HG03045 (cell line): ENCODE results near the gene CCL5.

Source experiments
- ATAC-seq: cut with Tn5 transposase; IDR thresholded peaks from one replicate; pipeline ENCODE4 v1.9.1; 2021; ENCODE audit warnings: mild to moderate bottlenecking, moderate library complexity; ENCODE audit not compliant: unreplicated experiment

Gene CCL5

DNA sequence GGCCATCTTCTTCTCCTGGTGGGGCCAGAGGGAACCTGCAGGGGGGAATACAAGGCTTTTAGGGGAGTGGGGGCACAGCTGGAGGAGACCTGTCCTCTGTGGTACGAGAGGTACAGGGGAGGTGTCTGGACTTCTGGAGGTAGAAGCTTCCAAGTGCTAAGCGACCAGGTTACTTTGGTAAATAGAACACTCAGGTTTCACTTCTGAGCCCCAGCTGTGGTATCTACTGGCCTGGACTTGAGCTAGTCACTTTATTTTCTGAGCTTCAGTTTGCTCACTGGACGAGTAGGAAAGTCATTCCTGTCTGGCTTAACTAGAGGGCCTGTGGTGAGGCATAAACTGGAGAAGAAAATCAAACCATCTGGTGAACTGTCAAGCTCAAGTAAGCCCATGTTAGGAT lies 11.4 kb downstream of the CCL5 start, which contains the start of gene HEATR9:
HEATR9 (minus strand) TSS at position 155 of the 400 bp plus-strand sequence; CDS start at position 6, 149 bp downstream.
- no peak for ATAC-seq

DNA sequence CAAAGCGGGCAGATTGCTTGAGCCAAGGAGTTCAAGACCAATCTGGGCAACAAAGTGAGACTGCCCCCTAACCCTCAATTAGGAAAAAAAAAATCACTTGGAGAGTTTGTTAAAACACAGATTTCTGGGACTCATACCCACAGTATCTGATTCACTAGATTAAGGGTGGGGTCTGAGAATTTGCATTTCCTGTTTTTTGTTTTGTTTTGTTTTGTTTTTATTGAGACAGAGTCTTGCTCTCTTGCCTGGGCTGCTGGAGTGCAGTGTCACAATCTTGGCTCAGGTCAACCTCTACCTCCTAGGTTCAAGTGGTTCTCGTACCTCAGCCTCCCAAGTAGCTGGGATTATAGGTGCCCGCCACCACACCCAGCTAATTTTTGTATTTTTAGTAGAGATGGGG lies 12.6 kb downstream of the CCL5 start:
- no peak for ATAC-seq

DNA sequence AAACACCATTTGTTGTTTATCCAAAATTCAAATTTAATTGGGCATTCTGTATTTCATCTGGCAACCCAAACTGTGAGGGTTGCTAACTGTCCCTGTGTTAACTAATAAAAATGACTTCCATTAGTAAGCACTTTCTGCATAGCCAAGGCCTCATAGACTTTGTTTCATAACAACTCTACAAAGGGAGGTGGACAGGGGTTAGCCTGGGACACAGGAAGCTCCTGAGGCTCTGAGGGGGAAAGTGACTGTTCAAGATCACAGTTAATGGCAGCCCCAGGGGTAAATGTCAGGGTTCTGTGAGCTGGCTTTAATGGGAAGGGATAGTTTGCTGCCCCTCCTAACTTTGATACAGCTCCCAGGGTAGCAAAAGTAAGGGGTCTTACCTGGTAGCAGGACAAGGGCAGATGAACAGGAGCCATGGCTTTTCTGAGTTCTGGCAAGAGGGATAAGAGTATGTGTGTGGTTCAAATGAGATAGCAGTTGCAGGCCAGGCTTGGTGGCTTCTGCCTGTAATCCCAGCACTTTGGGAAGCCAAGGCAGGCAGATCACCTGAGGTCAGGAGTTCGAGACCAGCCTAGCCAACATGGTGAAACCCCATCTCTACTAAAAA lies 13.7 kb downstream of the CCL5 start:
- no peak for ATAC-seq

DNA sequence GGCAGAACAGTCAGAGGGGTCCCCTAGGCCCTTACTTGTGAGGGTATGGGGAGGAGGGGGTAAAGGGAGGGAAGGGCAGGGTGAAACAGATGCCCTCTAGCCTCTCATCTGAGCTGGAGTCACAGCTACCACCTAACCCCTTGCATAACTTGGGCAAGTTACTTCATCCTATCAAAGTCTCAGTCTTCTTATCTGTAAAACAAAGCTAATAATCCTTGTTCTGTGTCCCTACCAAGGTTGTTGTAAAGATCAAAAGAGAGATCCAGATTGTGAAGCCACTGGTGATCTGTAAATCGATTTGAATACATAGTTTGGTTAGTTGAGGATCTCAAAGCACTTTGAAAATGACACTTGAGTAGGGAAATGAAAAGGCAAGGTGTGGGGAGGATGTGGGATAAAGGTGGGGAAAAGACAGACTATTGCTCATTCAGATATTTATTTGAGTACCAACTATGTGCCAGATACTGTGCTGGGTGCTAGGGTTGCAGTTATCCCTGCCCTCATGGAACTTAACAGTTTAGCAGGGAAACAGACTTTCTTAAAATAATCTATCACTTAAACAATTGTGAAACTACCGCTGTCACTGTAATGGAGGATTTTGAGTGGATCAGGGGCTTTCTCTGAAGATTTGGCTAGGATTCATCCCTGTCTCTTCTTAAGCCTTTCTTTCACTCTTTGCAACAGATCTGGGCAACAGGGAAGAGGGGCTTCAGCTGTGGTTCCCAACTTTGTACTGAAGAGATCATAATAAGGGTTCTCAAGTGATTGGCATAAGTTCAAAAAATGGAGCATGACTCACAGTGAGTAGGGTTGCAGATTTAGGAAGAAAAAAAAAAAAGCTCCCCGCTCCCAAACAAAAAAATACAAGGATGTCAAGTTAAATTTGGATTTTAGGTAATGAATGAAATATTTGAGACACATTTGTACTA lies 14.5 kb downstream of the CCL5 start:
- no peak for ATAC-seq

DNA sequence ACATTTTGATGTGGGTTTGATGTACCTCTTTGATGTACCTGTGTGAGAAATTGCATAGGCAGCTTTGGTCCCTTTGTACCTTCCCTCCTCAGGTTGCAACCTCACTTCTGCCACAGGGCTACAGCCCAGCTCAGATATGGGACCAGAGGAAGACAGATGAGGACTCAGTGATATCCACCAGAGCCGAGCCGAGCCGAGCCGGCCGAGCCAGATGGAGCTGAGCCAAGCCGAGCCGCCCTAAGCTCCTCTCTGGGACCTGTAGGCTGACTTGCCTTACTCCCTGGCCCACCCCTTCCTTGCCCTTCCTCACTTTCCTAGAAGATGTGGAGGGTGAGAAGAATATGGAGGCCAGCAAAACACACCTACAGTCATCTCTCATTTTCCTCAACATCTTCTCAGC lies 15.3 kb downstream of the CCL5 start:
- no peak for ATAC-seq

DNA sequence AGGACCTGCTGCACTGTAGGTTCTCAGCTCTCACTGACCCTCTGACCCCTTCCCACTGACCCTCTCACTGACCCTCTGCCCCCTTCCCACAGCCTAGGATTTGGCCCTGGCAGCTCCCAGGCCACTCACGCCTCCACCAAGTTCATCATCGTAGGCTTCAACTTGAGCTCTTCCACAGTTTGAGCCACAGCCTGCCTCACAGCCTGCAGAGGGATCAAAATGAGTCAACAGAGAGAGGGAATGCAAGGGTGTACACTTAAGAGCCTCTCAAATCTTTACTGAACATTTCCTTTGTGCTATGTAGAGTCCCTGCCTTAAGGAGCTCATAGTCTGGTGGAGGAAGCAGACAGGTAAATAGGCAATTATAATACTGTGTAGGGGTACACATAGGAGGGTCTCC lies 23.6 kb downstream of the CCL5 start:
- ATAC-seq, result no peak

DNA sequence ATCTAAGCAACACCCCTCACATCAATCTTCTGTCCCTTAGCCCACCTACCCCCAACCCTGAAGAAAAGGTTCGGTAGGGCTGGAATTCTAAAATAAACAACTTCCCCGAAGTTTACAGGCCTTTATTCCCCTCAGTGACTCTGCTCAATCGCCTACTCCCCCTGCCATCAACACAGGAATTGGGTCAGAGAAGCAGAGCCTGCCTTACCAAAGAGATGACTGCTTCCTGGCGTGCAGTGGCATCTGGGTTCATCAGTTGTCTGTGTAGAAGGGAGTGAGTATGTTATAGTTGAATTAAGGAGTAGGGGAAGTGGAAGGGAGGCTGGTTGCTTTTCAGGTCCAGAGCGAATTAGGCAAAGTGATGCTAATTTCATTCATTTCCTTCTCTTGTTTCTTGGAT lies 24.2 kb downstream of the CCL5 start:
- no peak for ATAC-seq

DNA sequence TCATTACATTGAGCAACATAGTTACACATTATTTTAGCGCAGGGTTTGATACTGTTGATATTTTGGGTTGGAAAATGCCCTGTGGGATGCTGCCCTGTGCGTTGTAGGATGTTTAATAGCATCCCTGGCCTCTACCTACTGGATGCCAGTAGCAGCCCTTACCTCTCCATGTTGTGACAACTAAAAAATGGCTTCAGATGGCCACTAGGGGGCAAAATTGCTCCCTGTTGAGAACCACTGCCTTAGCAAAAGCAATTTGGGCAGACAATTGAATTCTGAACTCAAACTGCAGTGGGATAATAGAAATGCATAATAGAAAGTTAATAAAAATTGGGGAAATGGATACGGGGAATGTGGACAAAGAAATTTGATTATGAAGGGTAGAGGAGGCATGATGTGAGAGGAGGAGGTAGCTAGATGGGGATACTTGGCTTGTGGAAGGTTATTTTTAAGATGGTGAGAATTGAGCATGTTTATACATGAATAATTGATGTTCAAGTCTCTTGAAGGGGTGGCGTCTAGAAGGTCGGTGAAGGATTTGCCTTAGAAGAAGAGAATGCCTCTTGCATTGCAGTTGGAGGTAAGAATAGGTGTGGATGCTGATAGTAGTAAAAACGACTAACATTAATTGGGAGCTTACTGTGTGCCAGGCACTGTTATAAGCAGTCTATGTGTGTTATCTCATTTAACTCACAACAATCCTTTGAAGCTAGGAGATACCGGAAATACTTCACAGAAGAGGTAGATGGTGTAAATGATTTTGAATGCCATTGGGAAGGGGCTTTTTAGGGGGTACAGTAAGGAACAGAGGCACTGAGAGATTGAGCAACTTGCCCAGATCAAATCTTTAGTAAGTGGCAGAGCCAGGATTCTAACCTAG lies 30.5 kb downstream of the CCL5 start:
- ATAC-seq, result no peak

DNA sequence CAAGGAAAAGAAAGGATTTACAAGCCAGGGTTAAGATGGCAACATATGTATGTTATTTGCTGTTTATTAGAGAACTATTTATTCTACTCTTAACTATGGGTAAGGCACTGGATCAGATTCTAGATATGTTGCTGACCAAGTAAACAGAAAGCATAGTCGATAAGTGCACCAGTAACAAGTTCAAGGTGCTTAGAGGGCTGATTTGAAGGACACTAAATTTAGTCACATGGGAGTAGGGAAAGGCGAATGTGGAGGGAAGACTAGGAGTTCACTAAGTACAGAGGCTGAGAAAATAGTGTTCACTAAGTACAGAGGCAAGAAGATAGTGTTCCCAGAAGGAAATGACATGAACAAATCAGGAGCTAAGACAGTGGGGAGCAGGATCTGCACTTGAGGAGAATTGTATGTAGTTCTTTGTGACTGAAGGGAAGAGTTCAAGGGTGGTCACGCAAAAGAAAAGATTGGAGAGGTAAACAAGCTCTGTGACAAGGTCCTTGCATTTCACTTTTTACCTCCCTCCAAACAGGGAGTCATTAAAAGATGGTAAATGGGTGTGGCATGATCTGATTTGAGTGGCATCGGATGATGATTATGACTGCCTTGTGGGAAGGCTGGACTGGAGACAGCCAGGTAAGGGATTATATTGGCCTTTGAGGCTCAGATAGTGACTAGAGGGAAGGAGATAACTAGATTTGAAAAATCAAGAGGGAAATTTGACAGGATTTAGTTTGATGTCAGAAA lies 32.4 kb downstream of the CCL5 start:
- no peak for ATAC-seq

DNA sequence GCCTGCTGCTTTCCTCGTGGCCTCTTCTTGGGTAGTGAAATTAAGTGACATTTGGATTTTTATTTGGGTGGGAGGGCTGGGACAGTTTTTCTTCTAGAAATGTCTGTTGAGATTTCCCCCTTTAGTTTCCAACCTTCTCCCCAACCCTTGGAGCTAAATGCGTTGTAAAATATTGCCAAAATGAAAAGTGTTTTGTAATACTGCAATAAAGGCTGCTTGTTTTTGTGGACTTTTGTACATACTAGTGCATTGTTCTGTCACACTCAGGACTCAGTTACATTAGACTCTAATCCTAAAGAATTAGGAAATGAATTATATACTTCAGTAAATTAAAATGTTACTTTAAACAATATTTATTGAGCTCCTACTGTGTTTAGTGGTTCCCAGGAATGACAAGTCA lies 33.2 kb downstream of the CCL5 start:
- ATAC-seq, result no peak

DNA sequence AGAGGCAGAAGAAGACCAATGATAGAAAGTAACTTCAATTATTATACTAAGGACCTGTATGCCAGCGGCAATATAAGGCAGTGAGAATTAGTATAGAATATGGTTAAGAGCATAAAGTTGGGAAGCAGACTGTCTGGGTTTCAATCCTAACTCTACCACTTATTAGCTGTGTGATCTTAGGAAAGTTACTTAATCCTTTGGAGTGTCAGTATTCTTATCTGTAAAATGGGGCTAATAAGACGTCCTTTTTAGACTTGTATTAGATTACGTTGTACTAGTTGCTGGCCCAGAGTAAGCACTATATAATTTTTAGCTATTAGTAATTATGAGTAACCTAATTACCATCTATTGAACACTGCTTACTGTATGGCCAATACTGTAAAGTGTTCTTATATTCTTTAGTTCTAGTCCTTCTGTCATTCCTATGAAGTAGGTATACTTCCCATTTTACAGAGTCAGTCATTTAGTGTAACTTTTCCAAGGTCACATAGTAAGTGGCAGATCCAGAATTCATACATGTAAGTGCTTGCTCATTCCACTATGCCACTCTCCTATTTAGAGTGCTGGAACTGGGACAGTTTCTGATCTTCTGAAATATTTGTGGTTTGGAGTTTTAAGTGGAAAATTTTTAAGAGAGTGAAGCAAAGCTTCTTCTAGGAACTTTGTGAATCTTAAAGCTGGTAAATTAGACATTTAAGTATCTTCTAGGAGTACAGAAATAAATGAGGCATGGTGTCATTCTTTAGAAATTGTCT lies 33.9 kb downstream of the CCL5 start:
- no peak for ATAC-seq

DNA sequence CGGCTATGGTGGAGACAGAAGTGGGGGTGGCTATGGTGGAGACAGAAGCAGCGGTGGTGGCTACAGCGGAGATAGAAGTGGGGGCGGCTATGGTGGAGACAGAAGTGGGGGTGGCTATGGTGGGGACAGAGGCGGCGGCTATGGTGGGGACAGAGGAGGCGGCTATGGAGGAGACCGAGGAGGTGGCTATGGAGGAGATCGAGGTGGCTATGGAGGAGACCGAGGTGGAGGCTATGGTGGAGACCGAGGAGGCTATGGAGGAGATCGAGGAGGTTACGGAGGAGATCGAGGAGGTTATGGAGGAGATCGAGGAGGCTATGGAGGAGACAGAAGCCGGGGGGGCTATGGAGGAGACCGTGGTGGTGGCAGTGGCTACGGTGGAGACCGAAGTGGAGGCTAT lies 35.6 kb downstream of the CCL5 start:
- ATAC-seq, result no peak

DNA sequence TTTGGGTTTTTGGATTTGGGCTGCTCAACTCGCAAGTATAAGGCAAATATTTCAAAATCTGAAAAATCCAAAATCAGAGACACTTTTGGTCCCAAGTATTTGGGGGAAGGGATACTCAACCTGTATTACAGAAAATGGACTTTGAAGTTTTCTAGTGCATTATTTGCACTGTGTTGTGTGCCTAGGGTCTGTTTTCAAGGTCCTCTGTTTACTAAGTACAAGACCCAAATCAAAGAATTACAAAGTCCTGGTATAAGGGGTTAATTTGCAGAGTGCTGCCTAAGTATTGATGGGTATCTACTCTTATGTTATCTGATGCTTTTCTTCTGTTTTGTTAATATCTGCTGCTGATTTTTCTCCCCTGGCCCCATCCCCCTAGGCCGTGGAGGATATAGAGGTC lies 36.5 kb downstream of the CCL5 start:
- ATAC-seq, result no peak

DNA sequence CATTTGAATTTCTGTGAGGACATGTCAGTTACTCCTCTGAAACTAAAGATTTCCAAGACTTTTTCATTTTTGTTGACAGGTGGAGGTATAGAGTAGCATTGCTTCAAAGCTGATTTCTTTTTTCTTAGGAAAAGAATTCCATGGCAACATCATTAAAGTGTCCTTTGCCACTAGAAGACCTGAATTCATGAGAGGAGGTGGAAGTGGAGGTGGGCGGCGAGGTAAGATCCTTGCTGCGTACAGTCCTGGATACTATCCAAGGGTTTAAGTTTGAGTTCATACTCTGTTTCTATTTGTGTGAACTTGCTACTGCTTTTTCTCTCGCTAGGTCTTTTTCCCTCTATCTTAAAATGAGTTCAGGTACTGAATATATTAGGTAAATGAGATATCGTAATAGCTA lies 37.9 kb downstream of the CCL5 start:
- ATAC-seq, result no peak

DNA sequence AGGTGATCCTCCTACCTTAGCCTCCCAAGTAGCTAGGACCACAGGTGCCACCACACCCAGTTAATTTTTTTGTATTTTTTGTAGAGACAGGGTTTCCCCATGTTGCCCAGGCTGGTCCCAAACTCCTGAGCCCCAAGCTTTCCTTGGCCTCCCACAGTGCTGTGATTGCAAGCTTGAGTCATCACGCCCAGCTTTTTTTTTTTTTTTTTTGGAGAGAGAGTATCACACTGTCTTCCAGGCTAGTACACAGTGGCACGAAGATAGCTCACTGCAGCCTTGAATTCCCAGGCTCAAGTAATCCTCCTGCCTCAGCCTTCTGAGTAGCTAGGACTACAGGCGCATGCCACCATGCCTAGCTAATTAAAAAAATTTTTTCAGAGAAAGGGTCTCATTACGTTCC lies 38.7 kb downstream of the CCL5 start:
- ATAC-seq, result no peak

DNA sequence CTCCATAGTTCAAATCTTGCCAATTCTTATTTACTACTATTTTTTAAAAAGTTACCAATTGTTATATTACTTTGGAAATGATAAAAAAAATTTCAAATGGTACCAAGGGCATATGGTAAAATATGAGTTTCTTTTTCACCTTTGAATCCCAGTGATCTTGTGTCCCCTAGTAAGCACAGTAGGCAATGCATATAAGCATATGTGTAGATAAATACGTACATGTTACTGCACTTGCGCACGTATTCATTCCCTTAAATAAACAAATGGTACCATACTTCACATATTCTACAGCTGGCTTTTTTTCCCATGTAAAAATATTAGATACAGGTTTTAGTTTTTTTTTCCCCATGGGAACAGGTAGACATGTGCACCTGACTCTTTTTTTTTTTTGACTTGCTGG lies 39.1 kb downstream of the CCL5 start:
- ATAC-seq, result no peak

DNA sequence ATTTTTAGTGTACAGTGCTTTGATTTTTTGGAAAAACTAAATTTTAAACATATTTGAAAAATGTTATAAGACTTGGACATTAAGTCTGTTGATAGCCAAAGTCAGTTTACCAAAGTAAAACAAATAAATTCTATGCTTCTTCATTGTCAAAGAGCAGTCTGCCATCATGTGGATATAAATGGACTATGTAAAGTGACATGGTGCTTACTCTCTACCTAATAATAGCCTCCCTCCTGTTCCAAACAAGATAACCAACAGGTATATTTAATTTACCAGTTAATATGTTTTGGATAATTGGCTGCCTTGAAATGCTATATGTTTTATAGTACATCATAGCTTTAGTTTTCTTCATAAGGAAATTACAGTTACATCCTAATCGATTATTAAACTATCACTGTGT lies 55.0 kb downstream of the CCL5 start:
- no peak for ATAC-seq
